Activated T-cell treated with anti-CD3 and anti-CD28 coated beads, Interleukin-2, amount 50 U/mL, for 4 hours (primary cell): ENCODE results near the gene PIAS4. TPM values are rescaled to one million over a fixed set of nuclear protein-coding genes. Genes with fewer than 3 reads are reported as not detected.

Experiments
- ATAC-seq, 2 donors: fragments of 200-7000 bp; cut with Tn5 transposase; one replicate each; pipeline ENCODE4 v1.10.0; 2021
- DNase-seq: peaks from one replicate; pipeline ENCODE4 v3.0.0-alpha.2; 2020
- H3K27me3 Mint-ChIP-seq: one replicate; pipeline ENCODE4 v1.8.0; 2021; ENCODE audit warnings: low read depth, mixed read lengths
- H3K36me3 Mint-ChIP-seq: one replicate; pipeline ENCODE4 v1.8.0; 2022; ENCODE audit warnings: mixed read lengths; ENCODE audit not compliant: insufficient read depth
- H3K4me1 Mint-ChIP-seq: one replicate; pipeline ENCODE4 v1.8.0; 2021; ENCODE audit warnings: low read depth, mixed read lengths
- H3K4me3 Mint-ChIP-seq: one replicate; pipeline ENCODE4 v1.8.0; 2021; ENCODE audit warnings: mild to moderate bottlenecking, moderate library complexity, mixed read lengths
- H3K9me3 Mint-ChIP-seq: one replicate; pipeline ENCODE4 v1.8.0; 2021; ENCODE audit warnings: mixed read lengths
- total RNA-seq, 3 donors: library from RNA; stranded (reverse); gene quantifications; one replicate each; pipeline ENCODE4 v1.2.1, GENCODE V29; 2021

The PIAS4 gene
- total RNA-seq, 3 donors from 2014 or later: 33.9 to 37.0 (median 35.3) TPM

- Mint-ChIP-seq H3K4me1 (peaks cover 3% of the 10 kb centered on the region), H3K27me3 (no peaks in the 10 kb centered on the region), H3K4me3 (no peak overlapping the region), H3K9me3 (no peaks in the 10 kb centered on the region), H3K36me3 (peaks cover 7% of the 10 kb centered on the region)
- ATAC-seq (no peak), DNase-seq (no peak)
Measured at GRCh38 chr19:4018775-4019504, 11.4 kb downstream of the PIAS4 start.

- Mint-ChIP-seq H3K4me1 (peaks cover 3% of the 10 kb centered on the region), H3K9me3 (no peaks in the 10 kb centered on the region), H3K27me3 (no peaks in the 10 kb centered on the region), H3K36me3 (peaks cover 7% of the 10 kb centered on the region), H3K4me3 (no peak overlapping the region)
- DNase-seq: no peak
- no peak for ATAC-seq
Measured at GRCh38 chr19:4019578-4019977, 12.0 kb downstream of the PIAS4 start.

GRCh38 chr19:4023600-4024398 lies 16.3 kb downstream of the PIAS4 start:
- H3K4me1 Mint-ChIP-seq: no peaks in the 10 kb centered on the region
- ATAC-seq (no peak), DNase-seq (no peak)
- H3K9me3 Mint-ChIP-seq: no peaks in the 10 kb centered on the region
- peaks cover 7% of the 10 kb centered on the region for H3K36me3 Mint-ChIP-seq
- H3K4me3 Mint-ChIP-seq: no peak overlapping the region
- no peaks in the 10 kb centered on the region for H3K27me3 Mint-ChIP-seq

GRCh38 chr19:4025317-4025716 lies 17.8 kb downstream of the PIAS4 start:
- Mint-ChIP-seq H3K27me3 (no peaks in the 10 kb centered on the region), H3K4me3 (no peak overlapping the region), H3K36me3 (peaks cover 6% of the 10 kb centered on the region), H3K9me3 (no peaks in the 10 kb centered on the region), H3K4me1 (no peaks in the 10 kb centered on the region)
- ATAC-seq (no peak), DNase-seq (no peak)

- DNase-seq (no peak), ATAC-seq (no peak)
- H3K36me3 Mint-ChIP-seq: peaks cover under 1% of the 10 kb centered on the region
- no peaks in the 10 kb centered on the region for H3K27me3 Mint-ChIP-seq
- H3K4me1 Mint-ChIP-seq: no peaks in the 10 kb centered on the region
- H3K4me3 Mint-ChIP-seq: no peak overlapping the region
- no peaks in the 10 kb centered on the region for H3K9me3 Mint-ChIP-seq
Measured at GRCh38 chr19:4027146-4027545, 19.6 kb downstream of the PIAS4 start.

- no peaks in the 10 kb centered on the region for H3K27me3 Mint-ChIP-seq
- no peak overlapping the region for H3K4me3 Mint-ChIP-seq
Measured at GRCh38 chr19:4028334-4029246, 21.1 kb downstream of the PIAS4 start.

GRCh38 chr19:4029247-4029614 lies 21.7 kb downstream of the PIAS4 start:
- ATAC-seq: no peak
- no peaks in the 10 kb centered on the region for H3K4me1 Mint-ChIP-seq
- H3K4me3 Mint-ChIP-seq: no peak overlapping the region
- H3K27me3 Mint-ChIP-seq: no peaks in the 10 kb centered on the region
- no peaks in the 10 kb centered on the region for H3K9me3 Mint-ChIP-seq
- H3K36me3 Mint-ChIP-seq: no peaks in the 10 kb centered on the region
- DNase-seq: no peak

More at GRCh38 chr19:4028334-4029246, 21.1 kb downstream of the PIAS4 start:
- no peaks in the 10 kb centered on the region for H3K36me3 Mint-ChIP-seq
- ATAC-seq: no peak
- H3K9me3 Mint-ChIP-seq: no peaks in the 10 kb centered on the region
- no peaks in the 10 kb centered on the region for H3K4me1 Mint-ChIP-seq
- DNase-seq: no peak

GRCh38 chr19:4030552-4030951 lies 23.0 kb downstream of the PIAS4 start:
- Mint-ChIP-seq H3K27me3 (no peaks in the 10 kb centered on the region), H3K36me3 (peaks cover 1% of the 10 kb centered on the region), H3K4me1 (no peaks in the 10 kb centered on the region), H3K9me3 (no peaks in the 10 kb centered on the region), H3K4me3 (no peak overlapping the region)
- ATAC-seq (no peak), DNase-seq (no peak)

- peaks cover 1% of the 10 kb centered on the region for H3K36me3 Mint-ChIP-seq
- H3K27me3 Mint-ChIP-seq: no peaks in the 10 kb centered on the region
- ATAC-seq: no peak
- no peak overlapping the region for H3K4me3 Mint-ChIP-seq
- no peaks in the 10 kb centered on the region for H3K4me1 Mint-ChIP-seq
- H3K9me3 Mint-ChIP-seq: no peaks in the 10 kb centered on the region
- DNase-seq: no peak
Measured at GRCh38 chr19:4030981-4031380, 23.4 kb downstream of the PIAS4 start.

- Mint-ChIP-seq H3K4me3 (no peak overlapping the region), H3K9me3 (no peaks in the 10 kb centered on the region), H3K27me3 (no peaks in the 10 kb centered on the region), H3K4me1 (no peaks in the 10 kb centered on the region), H3K36me3 (peaks cover 1% of the 10 kb centered on the region)
- DNase-seq (no peak), ATAC-seq (no peak)
Measured at GRCh38 chr19:4031420-4031819, 23.9 kb downstream of the PIAS4 start.

- no peaks in the 10 kb centered on the region for H3K4me1 Mint-ChIP-seq
- peaks cover 1% of the 10 kb centered on the region for H3K36me3 Mint-ChIP-seq
- no peak for DNase-seq
- H3K4me3 Mint-ChIP-seq: no peak overlapping the region
- H3K27me3 Mint-ChIP-seq: no peaks in the 10 kb centered on the region
- no peak for ATAC-seq
- H3K9me3 Mint-ChIP-seq: no peaks in the 10 kb centered on the region
Measured at GRCh38 chr19:4032436-4032835, 24.9 kb downstream of the PIAS4 start.

GRCh38 chr19:4033028-4033956 lies 25.8 kb downstream of the PIAS4 start:
- ATAC-seq: no peak
- H3K27me3 Mint-ChIP-seq: no peaks in the 10 kb centered on the region
- H3K9me3 Mint-ChIP-seq: no peaks in the 10 kb centered on the region
- H3K36me3 Mint-ChIP-seq: peaks cover 1% of the 10 kb centered on the region
- no peak for DNase-seq
- H3K4me3 Mint-ChIP-seq: no peak overlapping the region
- H3K4me1 Mint-ChIP-seq: no peaks in the 10 kb centered on the region
